Measurements from ENCODE around the gene DDR1.
"Not testable (repeated sequence)": the region's sequence is repeated elsewhere in the genome, so short reads cannot be mapped to it uniquely, and the experiment has no call there.

The DDR1 gene

GRCh38 chr6:30927080-30927479 is 42.8 kb downstream of the DDR1 start:
- peaks cover 14% of the 10 kb centered on the region for H3K36me3 Mint-ChIP-seq
- not testable (repeated sequence) for H3K4me3 Mint-ChIP-seq; H3K27ac Mint-ChIP-seq; H3K9me3 Mint-ChIP-seq (ENCODE audit: low read depth); H3K27me3 Mint-ChIP-seq; H3K4me1 Mint-ChIP-seq (ENCODE audit: low read depth)

GRCh38 chr6:30928677-30929076 is 44.4 kb downstream of the DDR1 start:
- no peaks in the 10 kb centered on the region for H3K27me3 Mint-ChIP-seq
- no peaks in the 10 kb centered on the region for H3K4me1 Mint-ChIP-seq (ENCODE audit: low read depth)
- no peak overlapping the region for H3K4me3 Mint-ChIP-seq
- no peaks in the 10 kb centered on the region for H3K9me3 Mint-ChIP-seq (ENCODE audit: low read depth)
- peaks cover 14% of the 10 kb centered on the region for H3K36me3 Mint-ChIP-seq
- no peak overlapping the region for H3K27ac Mint-ChIP-seq

- Mint-ChIP-seq H3K4me3 (no peak overlapping the region), H3K4me1 (ENCODE audit: low read depth) (no peaks in the 10 kb centered on the region), H3K27ac (no peak overlapping the region), H3K36me3 (peaks cover 12% of the 10 kb centered on the region), H3K9me3 (ENCODE audit: low read depth) (no peaks in the 10 kb centered on the region), H3K27me3 (no peaks in the 10 kb centered on the region)
Observed at GRCh38 chr6:30930506-30930905, 46.2 kb downstream of the DDR1 start.

- Mint-ChIP-seq H3K9me3 (ENCODE audit: low read depth) (no peaks in the 10 kb centered on the region), H3K4me3 (no peak overlapping the region), H3K4me1 (ENCODE audit: low read depth) (no peaks in the 10 kb centered on the region), H3K27ac (no peak overlapping the region), H3K36me3 (peaks cover 12% of the 10 kb centered on the region), H3K27me3 (peaks cover 1% of the 10 kb centered on the region)
Observed at GRCh38 chr6:30931272-30931671, 47.0 kb downstream of the DDR1 start.

- Mint-ChIP-seq H3K4me1 (ENCODE audit: low read depth) (no peaks in the 10 kb centered on the region), H3K27me3 (peaks cover 1% of the 10 kb centered on the region), H3K27ac (no peak within 1 kb of the TSS), H3K4me3 (no peak within 1 kb of the TSS), H3K36me3 (peaks cover 9% of the 10 kb centered on the region), H3K9me3 (ENCODE audit: low read depth) (no peaks in the 10 kb centered on the region)
Observed at GRCh38 chr6:30931969-30932645, 47.8 kb downstream of the DDR1 start, which contains the start of gene SFTA2. TSS of gene SFTA2 (minus strand) at chr6:30932170. CDS start at chr6:30932096, 74 bp downstream.

GRCh38 chr6:30932665-30933365 is 48.5 kb downstream of the DDR1 start:
- Mint-ChIP-seq H3K4me1 (ENCODE audit: low read depth) (no peaks in the 10 kb centered on the region), H3K9me3 (ENCODE audit: low read depth) (no peaks in the 10 kb centered on the region), H3K27me3 (peaks cover 1% of the 10 kb centered on the region), H3K27ac (no peak overlapping the region), H3K36me3 (peaks cover 7% of the 10 kb centered on the region), H3K4me3 (no peak overlapping the region)

GRCh38 chr6:30935018-30935417 is 50.7 kb downstream of the DDR1 start:
- Mint-ChIP-seq H3K4me3 (no peak overlapping the region), H3K27ac (no peak overlapping the region), H3K4me1 (ENCODE audit: low read depth) (no peaks in the 10 kb centered on the region), H3K9me3 (ENCODE audit: low read depth) (no peaks in the 10 kb centered on the region), H3K36me3 (no peaks in the 10 kb centered on the region), H3K27me3 (peaks cover 2% of the 10 kb centered on the region)

GRCh38 chr6:30937265-30937664 is 52.9 kb downstream of the DDR1 start:
- no peak overlapping the region for H3K27ac Mint-ChIP-seq
- no peak overlapping the region for H3K4me3 Mint-ChIP-seq
- H3K27me3 Mint-ChIP-seq: peaks cover 9% of the 10 kb centered on the region

GRCh38 chr6:30938730-30939129 is 54.4 kb downstream of the DDR1 start:
- Mint-ChIP-seq H3K27me3 (peaks cover 20% of the 10 kb centered on the region), H3K9me3 (ENCODE audit: low read depth) (no peaks in the 10 kb centered on the region), H3K27ac (no peak overlapping the region), H3K4me1 (ENCODE audit: low read depth) (no peaks in the 10 kb centered on the region), H3K4me3 (no peak overlapping the region), H3K36me3 (no peaks in the 10 kb centered on the region)

More at GRCh38 chr6:30937265-30937664, 52.9 kb downstream of the DDR1 start:
- no peaks in the 10 kb centered on the region for H3K9me3 Mint-ChIP-seq (ENCODE audit: low read depth)
- H3K4me1 Mint-ChIP-seq (ENCODE audit: low read depth): no peaks in the 10 kb centered on the region
- no peaks in the 10 kb centered on the region for H3K36me3 Mint-ChIP-seq

- Mint-ChIP-seq H3K27ac (no peak overlapping the region), H3K27me3 (peaks cover 24% of the 10 kb centered on the region), H3K9me3 (ENCODE audit: low read depth) (no peaks in the 10 kb centered on the region), H3K36me3 (no peaks in the 10 kb centered on the region), H3K4me3 (no peak overlapping the region), H3K4me1 (ENCODE audit: low read depth) (no peaks in the 10 kb centered on the region)
Observed at GRCh38 chr6:30939473-30939872, 55.2 kb downstream of the DDR1 start.

GRCh38 chr6:30940361-30940986 is 56.2 kb downstream of the DDR1 start, which contains the start of gene MUCL3:
TSS of gene MUCL3 (plus strand) at chr6:30940973. CDS start at chr6:30941000, 27 bp downstream.
- Mint-ChIP-seq H3K9me3 (ENCODE audit: low read depth) (no peaks in the 10 kb centered on the region), H3K4me3 (no peak within 1 kb of the TSS), H3K27ac (no peak within 1 kb of the TSS), H3K4me1 (ENCODE audit: low read depth) (no peaks in the 10 kb centered on the region), H3K27me3 (peaks cover 30% of the 10 kb centered on the region), H3K36me3 (no peaks in the 10 kb centered on the region)

GRCh38 chr6:30942338-30943060 is 58.2 kb downstream of the DDR1 start:
- H3K27me3 Mint-ChIP-seq: peaks cover 29% of the 10 kb centered on the region
- no peak overlapping the region for H3K27ac Mint-ChIP-seq
- H3K36me3 Mint-ChIP-seq: no peaks in the 10 kb centered on the region
- H3K9me3 Mint-ChIP-seq (ENCODE audit: low read depth): no peaks in the 10 kb centered on the region
- no peaks in the 10 kb centered on the region for H3K4me1 Mint-ChIP-seq (ENCODE audit: low read depth)
- H3K4me3 Mint-ChIP-seq: no peak overlapping the region

- Mint-ChIP-seq H3K36me3 (peaks cover 3% of the 10 kb centered on the region), H3K4me1 (ENCODE audit: low read depth) (no peaks in the 10 kb centered on the region), H3K27me3 (peaks cover 27% of the 10 kb centered on the region), H3K27ac (no peak overlapping the region), H3K9me3 (ENCODE audit: low read depth) (no peaks in the 10 kb centered on the region), H3K4me3 (no peak overlapping the region)
Observed at GRCh38 chr6:30944051-30944450, 59.7 kb downstream of the DDR1 start.

- no peaks in the 10 kb centered on the region for H3K4me1 Mint-ChIP-seq (ENCODE audit: low read depth)
- H3K36me3 Mint-ChIP-seq: peaks cover 9% of the 10 kb centered on the region
- H3K27ac Mint-ChIP-seq: no peak overlapping the region
- H3K4me3 Mint-ChIP-seq: no peak overlapping the region
- H3K9me3 Mint-ChIP-seq (ENCODE audit: low read depth): no peaks in the 10 kb centered on the region
- H3K27me3 Mint-ChIP-seq: peaks cover 27% of the 10 kb centered on the region
Observed at GRCh38 chr6:30945281-30945680, 61.0 kb downstream of the DDR1 start.

GRCh38 chr6:30947231-30947630 is 62.9 kb downstream of the DDR1 start:
- Mint-ChIP-seq H3K4me3 (no peak overlapping the region), H3K36me3 (peaks cover 10% of the 10 kb centered on the region), H3K9me3 (ENCODE audit: low read depth) (no peaks in the 10 kb centered on the region), H3K4me1 (ENCODE audit: low read depth) (no peaks in the 10 kb centered on the region), H3K27me3 (peaks cover 21% of the 10 kb centered on the region), H3K27ac (no peak overlapping the region)

Data from activated naive CD8-positive, alpha-beta T cell (primary cell).